Upper lobe of right lung (tissue), 1 donor: ENCODE results near the gene MED12L. TPM values are rescaled to one million over a fixed set of nuclear protein-coding genes. Genes with fewer than 3 reads are reported as not detected.

ENCODE experiments used
- ATAC-seq: fragments of 200-7000 bp; cut with Tn5 transposase; one replicate; pipeline ENCODE4 v1.9.1; 2020; ENCODE audit warnings: mild to moderate bottlenecking, moderate library complexity
- DNase-seq: peaks from one replicate; pipeline ENCODE4 v3.0.0-alpha.2; 2020
- H3K27ac ChIP-seq: fragments of 200-600 bp; one replicate; pipeline ENCODE4 v1.8.0; 2022
- H3K27me3 ChIP-seq: fragments of 200-600 bp; one replicate; pipeline ENCODE4 v1.8.0; 2022; ENCODE audit warnings: mild to moderate bottlenecking
- H3K36me3 ChIP-seq: fragments of 200-600 bp; one replicate; pipeline ENCODE4 v1.8.0; 2022
- H3K4me1 ChIP-seq: fragments of 200-600 bp; one replicate; pipeline ENCODE4 v1.8.0; 2022
- H3K4me3 ChIP-seq: fragments of 200-600 bp; one replicate; pipeline ENCODE4 v1.8.0; 2022; ENCODE audit warnings: mild to moderate bottlenecking
- H3K9me3 ChIP-seq: fragments of 200-600 bp; one replicate; pipeline ENCODE4 v1.8.0; 2022
- intact Hi-C: fragments of 100-400 bp; cut with DNase I; formaldehyde crosslinking; loops from one replicate; pipeline ENCODE4 v1.11.0; 2022
- total RNA-seq: library from RNA; stranded (reverse); fragmentation: NEBNext Ultra II Directional; extraction: Animal tissue kit (Norgen Biotek cat#: 25700); gene quantifications from one replicate; pipeline ENCODE4 v1.2.1, GENCODE V29; 2021
- TF ChIP-seq, protein P1 (sequence below): fragments of 200-600 bp; IDR thresholded peaks from one replicate; pipeline ENCODE4 v1.8.0; 2022; ENCODE audit warnings: antibody characterized with exemption
- donor health status: DM: no; HTN: yes; CAD: no; lungs with severe emphysema.

The MED12L gene
- total RNA-seq, 1 donor from 2014 or later, result 0.69 TPM

DNA sequence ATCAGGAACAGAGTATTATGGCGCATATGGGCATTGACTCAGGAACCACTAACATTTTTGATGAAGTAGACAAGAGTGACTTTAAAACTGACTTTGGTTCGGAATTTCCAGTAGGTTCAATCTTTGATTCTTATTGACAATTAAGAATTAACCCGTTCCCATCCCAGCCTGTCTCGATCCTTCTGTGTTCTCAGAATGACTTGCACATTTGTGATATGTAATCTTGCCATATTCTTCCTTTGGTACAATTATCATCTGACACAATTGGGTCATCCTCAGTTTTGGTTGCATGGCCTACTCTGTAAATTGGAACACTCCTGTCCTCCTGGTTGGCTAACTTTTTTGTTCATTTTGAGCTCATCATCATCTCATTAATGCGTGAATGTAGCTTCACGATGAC is 107.1 kb downstream of the MED12L start:
- intact Hi-C loops, result no loop called here
- Histone ChIP-seq H3K27me3 (no peaks in the 10 kb centered on the region), H3K4me1 (no peaks in the 10 kb centered on the region), H3K36me3 (no peaks in the 10 kb centered on the region), H3K9me3 (no peaks in the 10 kb centered on the region), H3K4me3 (no peak overlapping the region), H3K27ac (no peak overlapping the region)
- ATAC-seq (no peak), DNase-seq (no peak)
- TF ChIP-seq, protein P1, sequence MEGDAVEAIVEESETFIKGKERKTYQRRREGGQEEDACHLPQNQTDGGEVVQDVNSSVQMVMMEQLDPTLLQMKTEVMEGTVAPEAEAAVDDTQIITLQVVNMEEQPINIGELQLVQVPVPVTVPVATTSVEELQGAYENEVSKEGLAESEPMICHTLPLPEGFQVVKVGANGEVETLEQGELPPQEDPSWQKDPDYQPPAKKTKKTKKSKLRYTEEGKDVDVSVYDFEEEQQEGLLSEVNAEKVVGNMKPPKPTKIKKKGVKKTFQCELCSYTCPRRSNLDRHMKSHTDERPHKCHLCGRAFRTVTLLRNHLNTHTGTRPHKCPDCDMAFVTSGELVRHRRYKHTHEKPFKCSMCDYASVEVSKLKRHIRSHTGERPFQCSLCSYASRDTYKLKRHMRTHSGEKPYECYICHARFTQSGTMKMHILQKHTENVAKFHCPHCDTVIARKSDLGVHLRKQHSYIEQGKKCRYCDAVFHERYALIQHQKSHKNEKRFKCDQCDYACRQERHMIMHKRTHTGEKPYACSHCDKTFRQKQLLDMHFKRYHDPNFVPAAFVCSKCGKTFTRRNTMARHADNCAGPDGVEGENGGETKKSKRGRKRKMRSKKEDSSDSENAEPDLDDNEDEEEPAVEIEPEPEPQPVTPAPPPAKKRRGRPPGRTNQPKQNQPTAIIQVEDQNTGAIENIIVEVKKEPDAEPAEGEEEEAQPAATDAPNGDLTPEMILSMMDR, result no peak

GRCh38 chr3:151195826-151196225 is 110.4 kb downstream of the MED12L start:
- Histone ChIP-seq H3K9me3 (no peaks in the 10 kb centered on the region), H3K27ac (no peak overlapping the region), H3K36me3 (no peaks in the 10 kb centered on the region), H3K27me3 (no peaks in the 10 kb centered on the region), H3K4me3 (no peak overlapping the region), H3K4me1 (no peaks in the 10 kb centered on the region)
- ATAC-seq (no peak), DNase-seq (no peak)
- TF ChIP-seq, protein P1, result no peak
- intact Hi-C loops, result no loop called here

- ATAC-seq (no peak), DNase-seq (no peak)
- TF ChIP-seq, protein P1, result no peak
- no peaks in the 10 kb centered on the region for H3K27me3 ChIP-seq
- no peak overlapping the region for H3K27ac ChIP-seq
- no peaks in the 10 kb centered on the region for H3K4me1 ChIP-seq
- intact Hi-C loops, result no loop called here
- no peaks in the 10 kb centered on the region for H3K36me3 ChIP-seq
- no peak overlapping the region for H3K4me3 ChIP-seq
- H3K9me3 ChIP-seq, result no peaks in the 10 kb centered on the region
Observed at GRCh38 chr3:151196434-151196833, 111.0 kb downstream of the MED12L start.

- Histone ChIP-seq H3K27ac (no peak overlapping the region), H3K36me3 (no peaks in the 10 kb centered on the region), H3K27me3 (no peaks in the 10 kb centered on the region), H3K4me3 (no peak overlapping the region), H3K9me3 (no peaks in the 10 kb centered on the region), H3K4me1 (no peaks in the 10 kb centered on the region)
- TF ChIP-seq, protein P1, result no peak
- intact Hi-C loops, result no loop called here
- ATAC-seq (no peak), DNase-seq (no peak)
Observed at GRCh38 chr3:151197228-151197627, 111.8 kb downstream of the MED12L start.

GRCh38 chr3:151197981-151198767 is 112.7 kb downstream of the MED12L start:
- ATAC-seq, result peak; percentile 52
- DNase-seq, result no peak
- Histone ChIP-seq H3K27ac (no peak overlapping the region), H3K4me1 (no peaks in the 10 kb centered on the region), H3K36me3 (no peaks in the 10 kb centered on the region), H3K9me3 (no peaks in the 10 kb centered on the region), H3K4me3 (no peak overlapping the region), H3K27me3 (no peaks in the 10 kb centered on the region)
- intact Hi-C loops, result no loop called here
- TF ChIP-seq, protein P1, result no peak
